H1 (cell line): ENCODE data around the gene COX7A1.

Experiments
- CEBPB ChIP-seq: IDR thresholded peaks from 2 replicates; pipeline ENCODE4 v1.6.1; 2012; ENCODE audit warnings: low read depth, low read length
- HDAC6 ChIP-seq: IDR thresholded peaks from one replicate; pipeline ENCODE4 v1.7.1; 2012; ENCODE audit warnings: low read depth, mild to moderate bottlenecking, inconsistent platforms, low read length, moderate library complexity
- KDM1A ChIP-seq: fragments of 200-600, 300-600 bp; sonication (generic); IDR thresholded peaks from 2 replicates; pipeline ENCODE4 v1.7.1; 2016; ENCODE audit warnings: mild to moderate bottlenecking, low read length, borderline replicate concordance
- KDM5A ChIP-seq: fragments of 200-600 bp; IDR thresholded peaks from 2 replicates; pipeline ENCODE4 v1.7.1; 2012; ENCODE audit warnings: mild to moderate bottlenecking, low read length, inconsistent platforms, mixed read lengths
- POLR2A ChIP-seq, 2 experiments: IDR thresholded peaks; 1 replicate in 1 of 2; 2 replicates in 1 of 2; pipeline ENCODE4 v1.6.1; 2011; ENCODE audit warnings: low read depth in 2 of 2, low read length in 2 of 2, mild to moderate bottlenecking in 2 of 2; ENCODE audit errors: control extremely low read depth in 1 of 2
- SRF ChIP-seq: IDR thresholded peaks from 2 replicates; pipeline ENCODE4 v1.6.1; 2011; ENCODE audit warnings: mild to moderate bottlenecking, low read depth, low read length, moderate library complexity
- TCF12 ChIP-seq: IDR thresholded peaks from 2 replicates; pipeline ENCODE4 v1.6.1; 2011; ENCODE audit warnings: low read depth, mild to moderate bottlenecking, low read length
- ZNF274 ChIP-seq: IDR thresholded peaks from 2 replicates; pipeline ENCODE4 v1.7.0; 2012; ENCODE audit warnings: low read length, borderline replicate concordance; ENCODE audit errors: extremely low read depth
- TF ChIP-seq, protein P1 (sequence below), 3 experiments: IDR thresholded peaks; 1 replicate in 2 of 3; 2 replicates in 1 of 3; pipeline versions ENCODE4 v1.5.1 to v1.6.1; 2011; ENCODE audit warnings: low read length in 3 of 3, mild to moderate bottlenecking in 3 of 3, inconsistent platforms in 2 of 3, low read depth in 1 of 3, moderate library complexity in 1 of 3; ENCODE audit not compliant: insufficient read depth in 1 of 3; ENCODE audit errors: control extremely low read depth in 1 of 3

GRCh38 chr19:36140304-36141038 lies 11.8 kb downstream of the COX7A1 start:
- TF ChIP-seq, protein P1, sequence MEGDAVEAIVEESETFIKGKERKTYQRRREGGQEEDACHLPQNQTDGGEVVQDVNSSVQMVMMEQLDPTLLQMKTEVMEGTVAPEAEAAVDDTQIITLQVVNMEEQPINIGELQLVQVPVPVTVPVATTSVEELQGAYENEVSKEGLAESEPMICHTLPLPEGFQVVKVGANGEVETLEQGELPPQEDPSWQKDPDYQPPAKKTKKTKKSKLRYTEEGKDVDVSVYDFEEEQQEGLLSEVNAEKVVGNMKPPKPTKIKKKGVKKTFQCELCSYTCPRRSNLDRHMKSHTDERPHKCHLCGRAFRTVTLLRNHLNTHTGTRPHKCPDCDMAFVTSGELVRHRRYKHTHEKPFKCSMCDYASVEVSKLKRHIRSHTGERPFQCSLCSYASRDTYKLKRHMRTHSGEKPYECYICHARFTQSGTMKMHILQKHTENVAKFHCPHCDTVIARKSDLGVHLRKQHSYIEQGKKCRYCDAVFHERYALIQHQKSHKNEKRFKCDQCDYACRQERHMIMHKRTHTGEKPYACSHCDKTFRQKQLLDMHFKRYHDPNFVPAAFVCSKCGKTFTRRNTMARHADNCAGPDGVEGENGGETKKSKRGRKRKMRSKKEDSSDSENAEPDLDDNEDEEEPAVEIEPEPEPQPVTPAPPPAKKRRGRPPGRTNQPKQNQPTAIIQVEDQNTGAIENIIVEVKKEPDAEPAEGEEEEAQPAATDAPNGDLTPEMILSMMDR (IDR thresholded peaks at IDR 0.05; ENCODE audit: control extremely low read depth in 1 of 3, insufficient read depth in 1 of 3, low read depth in 1 of 3, low read length in 3 of 3): no peak
- TF ChIP-seq HDAC6: no peak
- no peak for TF ChIP-seq CEBPB
- TF ChIP-seq TCF12: no peak
- TF ChIP-seq POLR2A (IDR thresholded peaks at IDR 0.05; ENCODE audit: control extremely low read depth in 1 of 2, low read depth in 2 of 2, low read length in 2 of 2): no peak
- no peak for TF ChIP-seq KDM1A
- no peak for TF ChIP-seq KDM5A
- TF ChIP-seq ZNF274: no peak
- no peak for TF ChIP-seq SRF
